PC-3 (cell line): Measurements from ENCODE around the gene REELD1. TPM values are rescaled to one million over a fixed set of nuclear protein-coding genes. Genes with fewer than 3 reads are reported as not detected.

Source experiments
- ATAC-seq: fragments of 200-7000 bp; cut with Tn5 transposase; 2 replicates; pipeline ENCODE4 v1.9.1; 2020; ENCODE audit warnings: mild to moderate bottlenecking, moderate library complexity
- BruUV-seq: library from RNA; stranded (reverse); fragments of 400-500 nt; replicated peaks from 2 replicates; lab custom pipeline; 2021; lab: Mats Ljungman, UMichigan
- CTCF ChIA-PET: fragments of 300-600 bp; sonication (Branson Sonifier 250); formaldehyde crosslinking; loops from one replicate; lab custom pipeline; 2022; ENCODE audit warnings: antibody characterized with exemption; lab: Charles Lee
- POLR2A ChIA-PET: fragments of 300-600 bp; sonication (Branson Sonifier 250); formaldehyde crosslinking; loops from one replicate; lab custom pipeline; 2022; ENCODE audit warnings: antibody characterized with exemption; ENCODE audit not compliant: unreplicated experiment; lab: Charles Lee
- DNase-seq: peaks from one replicate; pipeline ENCODE4 v3.0.0-alpha.2; 2015
- H2AFZ ChIP-seq: fragments of 300-600 bp; sonication (generic); 2 replicates; pipeline ENCODE4 v1.6.0; 2016; ENCODE audit warnings: antibody characterized with exemption, low read length
- H3F3A ChIP-seq: fragments of 300-600 bp; sonication (generic); one replicate; pipeline ENCODE4 v1.6.0; 2017; ENCODE audit warnings: antibody characterized with exemption, low read length, control low read depth, mild to moderate bottlenecking; ENCODE audit not compliant: unreplicated experiment
- H3K27ac ChIP-seq: fragments of 300-600 bp; sonication (generic); 2 replicates; pipeline ENCODE4 v1.5.1; 2016; ENCODE audit warnings: mild to moderate bottlenecking, low read length
- H3K27me3 ChIP-seq: fragments of 300-600 bp; sonication (generic); 2 replicates; pipeline ENCODE4 v1.6.1; 2016; ENCODE audit warnings: low read length, mixed read lengths
- H3K36me3 ChIP-seq: fragments of 300-600 bp; sonication (generic); 2 replicates; pipeline ENCODE4 v1.6.1; 2016; ENCODE audit warnings: low read depth, mixed run types, low read length, mixed read lengths
- H3K4me1 ChIP-seq: fragments of 300-600 bp; sonication (generic); 2 replicates; pipeline ENCODE4 v1.5.1; 2016; ENCODE audit warnings: low read length; ENCODE audit not compliant: insufficient read depth
- H3K4me2 ChIP-seq: fragments of 300-600 bp; sonication (generic); 2 replicates; pipeline ENCODE4 v1.6.0; 2016; ENCODE audit warnings: low read length
- H3K4me3 ChIP-seq: fragments of 300-600 bp; sonication (generic); 2 replicates; pipeline ENCODE4 v1.5.1; 2016; ENCODE audit warnings: mild to moderate bottlenecking, low read length, mixed read lengths
- H3K79me2 ChIP-seq: fragments of 300-600 bp; sonication (generic); 2 replicates; pipeline ENCODE4 v1.6.1; 2017; ENCODE audit warnings: low read length, mixed read lengths
- H3K9ac ChIP-seq: fragments of 300-600 bp; sonication (generic); 2 replicates; pipeline ENCODE4 v1.6.0; 2016; ENCODE audit warnings: mild to moderate bottlenecking, low read length
- H3K9me2 ChIP-seq: fragments of 300-600 bp; sonication (generic); replicated peaks from 2 replicates; pipeline ENCODE4 v1.6.1; 2016; ENCODE audit warnings: mixed run types, low read length, mixed read lengths
- H3K9me3 ChIP-seq: fragments of 300-600 bp; sonication (generic); 2 replicates; pipeline ENCODE4 v1.6.1; 2016; ENCODE audit warnings: low read length, mixed read lengths
- H4K20me1 ChIP-seq: fragments of 300-600 bp; sonication (generic); 2 replicates; pipeline ENCODE4 v1.6.1; 2016; ENCODE audit warnings: low read length, mixed read lengths
- CTCF ChIP-seq: fragments of 300-600 bp; sonication (generic); conservative IDR thresholded peaks from 2 replicates; pipeline ENCODE4 v1.5.1; 2017; ENCODE audit warnings: antibody characterized with exemption, low read depth, mild to moderate bottlenecking, low read length
- EZH2 ChIP-seq: fragments of 300-600 bp; sonication (generic); IDR thresholded peaks from one replicate; pipeline ENCODE4 v1.6.1; 2017; ENCODE audit warnings: antibody characterized with exemption, mild to moderate bottlenecking, low read length; ENCODE audit not compliant: unreplicated experiment
- EZH2phosphoT487 ChIP-seq: fragments of 300-600 bp; sonication (generic); IDR thresholded peaks from 2 replicates; pipeline ENCODE4 v1.6.1; 2018; ENCODE audit warnings: mild to moderate bottlenecking, antibody characterized with exemption, low read length, borderline replicate concordance
- intact Hi-C: fragments of 100-400 bp; cut with micrococcal nuclease; formaldehyde crosslinking; loops from 2 replicates; pipeline ENCODE4 v1.9.0; 2023
- total RNA-seq: library from RNA; depleted of rRNA; stranded (reverse); fragments of >200 nt; gene quantifications from 2 replicates; pipeline ENCODE4 v1.2.3, GENCODE V29; 2014

The REELD1 gene
- total RNA-seq, 1 experiment from 2014 or later: not detected

- Histone ChIP-seq H3K36me3 (no peaks in the 10 kb centered on the region), H3K27me3 (no peaks in the 10 kb centered on the region), H3K9me3 (no peaks in the 10 kb centered on the region), H3K27ac (no peak overlapping the region), H4K20me1 (no peaks in the 10 kb centered on the region), H3K4me3 (no peak overlapping the region), H3K79me2 (no peaks in the 10 kb centered on the region), H3K9me2 (no peaks in the 10 kb centered on the region), H2AFZ (no peak overlapping the region), H3F3A (no peaks in the 10 kb centered on the region), H3K9ac (no peak overlapping the region), H3K4me1 (no peaks in the 10 kb centered on the region), H3K4me2 (no peak overlapping the region)
- TF ChIP-seq CTCF (no peak), EZH2 (no peak), EZH2phosphoT487 (no peak)
- ChIA-PET CTCF (no interaction called here), POLR2A (no interaction called here)
- DNase-seq (no peak), ATAC-seq (no peak)
- no TSS peak for BruUV-seq
- intact Hi-C loops: no loop called here
Observed at GRCh38 chr4:146265950-146266490, 51.7 kb downstream of the REELD1 start.

GRCh38 chr4:146267826-146268225, 53.5 kb downstream of the REELD1 start:
- intact Hi-C loops: no loop called here
- no peaks in the 10 kb centered on the region for H3K27me3 ChIP-seq
- TF ChIP-seq EZH2: no peak
- TF ChIP-seq EZH2phosphoT487: no peak
- no peak for TF ChIP-seq CTCF
- H3K9me3 ChIP-seq: no peaks in the 10 kb centered on the region
- DNase-seq: no peak
- H3K4me3 ChIP-seq: no peak overlapping the region
- H3K36me3 ChIP-seq: no peaks in the 10 kb centered on the region
- H2AFZ ChIP-seq: no peak overlapping the region
- no peaks in the 10 kb centered on the region for H3K9me2 ChIP-seq
- H3K9ac ChIP-seq: no peak overlapping the region
- no peaks in the 10 kb centered on the region for H3K4me1 ChIP-seq
- H3K79me2 ChIP-seq: no peaks in the 10 kb centered on the region
- BruUV-seq: no TSS peak
- H3K4me2 ChIP-seq: no peak overlapping the region
- no peaks in the 10 kb centered on the region for H4K20me1 ChIP-seq
- POLR2A ChIA-PET: no interaction called here
- H3K27ac ChIP-seq: no peak overlapping the region
- no peak for ATAC-seq
- CTCF ChIA-PET: interaction anchor here (0.7 kb wide), 1 partner anchor 8 kb away, joined by 4 read pairs; no protein-coding TSS in a partner anchor
- H3F3A ChIP-seq: no peaks in the 10 kb centered on the region

GRCh38 chr4:146269228-146269653, 54.9 kb downstream of the REELD1 start:
- Histone ChIP-seq H3K9me3 (no peaks in the 10 kb centered on the region), H3K4me3 (no peak overlapping the region), H2AFZ (no peak overlapping the region), H3K27ac (no peak overlapping the region), H3K4me2 (no peak overlapping the region), H3K27me3 (no peaks in the 10 kb centered on the region), H4K20me1 (no peaks in the 10 kb centered on the region), H3K79me2 (no peaks in the 10 kb centered on the region), H3F3A (no peaks in the 10 kb centered on the region), H3K36me3 (no peaks in the 10 kb centered on the region), H3K9ac (no peak overlapping the region), H3K4me1 (no peaks in the 10 kb centered on the region), H3K9me2 (no peaks in the 10 kb centered on the region)
- ATAC-seq: no peak
- CTCF ChIA-PET: no interaction called here
- BruUV-seq: no TSS peak
- TF ChIP-seq EZH2 (no peak), EZH2phosphoT487 (no peak), CTCF (no peak)
- POLR2A ChIA-PET: interaction anchor here (0.5 kb wide), 1 partner anchor 19 kb away, joined by 4 read pairs; no protein-coding TSS in a partner anchor
- intact Hi-C loops: no loop called here
- DNase-seq: no peak
